HG03469 (cell line): ENCODE results near the gene WDR90.

ENCODE experiments used
- ATAC-seq: cut with Tn5 transposase; IDR thresholded peaks from one replicate; pipeline ENCODE4 v1.9.1; 2021; ENCODE audit warnings: mild to moderate bottlenecking, moderate library complexity, moderate number of reproducible peaks; ENCODE audit not compliant: unreplicated experiment

Gene WDR90

GRCh38 chr16:648781-649589 is at the start of gene WDR90:
TSS of gene WDR90 (plus strand) at chr16:649365. CDS start at chr16:649417, 52 bp downstream.
- peak; percentile 59 for ATAC-seq

- ATAC-seq: no peak
Measured at GRCh38 chr16:600781-601180, 48.4 kb upstream of the WDR90 start.

DNA sequence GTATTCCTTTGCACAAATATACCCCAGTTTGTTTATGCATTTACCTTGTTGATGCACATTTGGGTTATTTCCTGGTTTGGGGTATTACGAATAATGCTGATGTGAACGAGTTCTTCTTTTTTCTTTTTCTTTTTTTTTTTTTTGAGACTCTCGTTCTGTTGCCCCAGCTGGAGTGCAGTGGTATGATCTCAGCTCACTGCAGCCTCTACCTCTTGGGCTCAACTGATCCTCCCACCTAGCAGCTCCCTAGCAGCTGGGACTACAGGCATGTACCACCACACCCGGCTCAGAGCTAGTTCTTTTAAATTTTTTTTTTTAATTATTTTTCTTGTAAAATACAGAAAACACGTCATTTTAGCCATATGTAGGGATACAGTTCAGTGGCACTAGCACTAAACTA is 45.2 kb upstream of the WDR90 start:
- ATAC-seq: no peak

GRCh38 chr16:606656-607307 is 42.4 kb upstream of the WDR90 start:
- no peak for ATAC-seq

- no peak for ATAC-seq
Measured at GRCh38 chr16:608019-608418, 41.1 kb upstream of the WDR90 start.

DNA sequence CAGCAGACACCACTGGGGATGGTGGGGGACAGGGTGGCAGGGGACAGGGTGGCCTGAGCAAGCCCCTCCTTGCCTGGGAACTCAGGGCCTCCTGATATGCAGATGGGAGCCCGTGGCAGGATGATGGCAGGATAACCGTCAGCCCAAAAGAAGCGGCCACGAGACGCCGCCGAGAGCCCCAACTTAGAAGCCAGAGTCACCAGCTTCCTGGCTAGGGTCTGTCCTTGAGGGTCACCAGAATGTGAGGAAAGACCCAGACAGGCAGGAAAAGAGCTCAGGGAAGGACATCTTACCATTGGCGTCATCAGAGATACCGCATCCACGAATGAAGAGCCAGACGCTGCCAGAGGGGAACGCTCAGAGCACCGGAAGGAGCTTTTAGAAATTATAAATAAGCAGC is 39.8 kb upstream of the WDR90 start:
- no peak for ATAC-seq

- ATAC-seq: no peak
Measured at GRCh38 chr16:609984-610383, 39.2 kb upstream of the WDR90 start.

GRCh38 chr16:610513-611381 is 38.4 kb upstream of the WDR90 start:
- no peak for ATAC-seq

GRCh38 chr16:615122-615521 is 34.0 kb upstream of the WDR90 start:
- ATAC-seq: no peak

DNA sequence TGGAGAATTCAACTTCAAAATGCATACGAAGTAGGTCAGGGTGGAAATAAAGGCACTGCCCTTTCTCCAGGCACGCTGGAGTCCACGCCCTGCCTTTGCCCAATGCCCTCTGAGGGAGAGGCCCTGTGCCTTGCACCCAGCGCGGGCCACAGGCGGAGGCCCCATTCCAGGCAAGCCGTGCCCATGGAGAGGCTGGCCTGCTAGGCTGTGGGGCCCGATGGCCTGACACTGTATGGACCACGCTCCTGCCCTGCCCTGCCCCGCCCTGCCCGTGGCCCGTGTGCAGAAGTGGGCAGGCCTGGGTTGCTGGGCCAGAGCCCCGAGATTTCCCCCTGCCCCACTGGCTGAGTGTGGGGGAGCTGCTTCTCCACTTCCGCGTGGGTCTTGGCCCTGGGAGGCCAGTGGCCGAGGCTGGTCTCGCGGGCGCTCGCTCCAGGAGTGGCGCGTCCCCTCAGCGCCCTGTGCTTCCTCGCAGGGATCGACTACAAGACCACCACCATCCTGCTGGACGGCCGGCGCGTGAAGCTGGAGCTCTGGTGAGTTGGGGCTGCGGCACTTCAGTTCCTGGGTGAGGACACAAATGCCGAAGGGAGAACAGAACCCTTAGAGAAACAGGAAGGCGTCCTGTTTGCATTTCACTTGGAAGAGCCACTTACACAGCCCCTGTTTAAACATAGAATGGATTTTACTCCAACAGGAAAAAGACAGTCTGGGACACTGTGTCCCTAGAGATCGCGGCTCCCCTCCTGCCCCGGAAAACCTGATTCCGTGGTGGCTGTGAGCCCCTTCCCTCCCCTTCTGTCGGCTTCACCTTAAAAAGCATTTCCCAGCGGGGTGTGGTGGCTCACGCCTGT is 32.2 kb upstream of the WDR90 start:
- no peak for ATAC-seq

DNA sequence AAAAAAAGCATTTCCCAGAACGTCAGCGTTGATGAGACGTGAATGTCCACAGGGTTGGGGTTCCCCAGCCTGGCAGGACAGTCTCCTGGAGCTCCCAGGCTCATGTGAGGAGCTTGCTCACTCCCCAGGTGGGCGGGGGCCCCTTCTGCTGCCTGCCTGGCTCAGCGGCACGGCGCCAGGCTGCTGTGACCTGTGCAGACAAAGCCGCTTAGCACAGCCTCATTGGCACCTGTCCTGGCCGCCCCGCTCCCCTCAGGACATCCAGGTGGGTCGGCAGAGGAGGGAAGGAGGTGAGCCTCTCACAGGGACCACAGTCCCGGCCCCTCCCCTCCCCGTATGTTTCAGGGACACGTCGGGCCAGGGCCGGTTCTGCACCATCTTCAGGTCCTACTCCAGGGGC is 31.3 kb upstream of the WDR90 start:
- no peak for ATAC-seq

DNA sequence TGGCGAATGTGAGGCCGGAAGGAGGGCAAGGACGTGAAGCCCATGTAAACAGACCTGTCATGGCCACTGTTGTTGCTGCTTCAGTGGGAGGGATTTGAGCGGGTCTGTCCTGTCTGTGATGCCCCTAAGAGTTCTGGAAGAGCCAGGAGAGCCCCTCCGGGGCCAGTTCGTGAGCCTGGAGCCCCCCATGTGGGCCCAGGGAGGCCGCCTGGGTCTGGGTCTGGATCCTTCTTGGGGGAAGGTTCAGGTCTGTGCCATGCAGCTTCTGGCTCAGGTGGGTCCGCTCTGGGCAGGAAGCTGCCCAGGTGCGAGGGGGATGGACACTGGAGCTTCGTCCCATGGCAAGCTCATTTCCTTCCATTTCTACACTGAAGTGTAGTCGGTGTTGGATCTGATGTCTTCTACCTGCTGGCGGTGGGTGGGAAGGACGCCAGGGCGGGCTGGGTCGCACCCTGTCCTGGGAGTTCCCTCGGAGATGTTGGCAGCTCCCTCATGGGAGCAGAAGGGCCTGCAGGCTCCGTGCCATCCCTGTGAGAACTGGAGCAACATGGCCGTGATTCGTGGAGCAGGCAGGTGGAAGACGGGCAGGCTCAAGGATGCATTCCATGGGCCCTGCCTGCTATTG is 29.6 kb upstream of the WDR90 start:
- ATAC-seq: no peak

DNA sequence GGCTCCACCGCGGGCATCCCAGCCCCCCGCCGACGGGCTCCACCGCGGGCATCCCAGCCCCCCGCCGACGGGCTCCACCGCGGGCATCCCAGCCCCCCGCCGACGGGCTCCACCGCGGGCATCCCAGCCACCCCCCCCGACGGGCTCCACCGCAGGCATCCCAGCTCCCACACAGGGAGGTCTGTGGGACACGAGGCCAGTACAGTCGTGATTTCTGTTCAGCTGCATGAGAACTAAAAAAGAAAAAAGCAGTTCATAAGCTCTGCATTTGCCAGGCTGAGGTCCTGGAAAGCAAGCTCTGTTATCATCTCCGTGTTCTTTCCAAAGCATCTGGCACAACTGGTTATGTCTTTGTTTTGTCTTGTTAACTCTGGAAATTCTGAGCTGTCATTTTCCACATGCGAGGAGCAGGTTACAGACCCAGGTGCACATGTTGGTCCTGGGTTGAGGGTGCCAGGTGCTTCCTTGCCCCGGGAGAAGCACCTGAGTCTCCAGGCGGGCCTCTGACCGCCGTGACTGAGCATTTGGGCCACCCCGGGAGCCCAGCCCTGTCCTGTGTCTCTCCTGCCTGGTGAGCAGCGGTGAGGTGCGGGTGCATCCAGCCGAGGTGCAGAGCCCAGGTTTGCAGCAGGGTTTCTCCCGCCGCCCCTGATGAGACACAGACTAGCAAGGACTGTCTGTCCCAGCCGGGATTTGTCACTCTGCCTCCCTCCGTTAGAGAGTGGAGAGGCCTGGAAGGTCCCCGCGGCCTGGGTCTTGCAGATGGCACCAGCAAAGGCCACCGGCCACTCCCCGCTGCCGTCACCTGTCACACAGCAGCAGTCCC is 28.3 kb upstream of the WDR90 start:
- ATAC-seq: no peak

DNA sequence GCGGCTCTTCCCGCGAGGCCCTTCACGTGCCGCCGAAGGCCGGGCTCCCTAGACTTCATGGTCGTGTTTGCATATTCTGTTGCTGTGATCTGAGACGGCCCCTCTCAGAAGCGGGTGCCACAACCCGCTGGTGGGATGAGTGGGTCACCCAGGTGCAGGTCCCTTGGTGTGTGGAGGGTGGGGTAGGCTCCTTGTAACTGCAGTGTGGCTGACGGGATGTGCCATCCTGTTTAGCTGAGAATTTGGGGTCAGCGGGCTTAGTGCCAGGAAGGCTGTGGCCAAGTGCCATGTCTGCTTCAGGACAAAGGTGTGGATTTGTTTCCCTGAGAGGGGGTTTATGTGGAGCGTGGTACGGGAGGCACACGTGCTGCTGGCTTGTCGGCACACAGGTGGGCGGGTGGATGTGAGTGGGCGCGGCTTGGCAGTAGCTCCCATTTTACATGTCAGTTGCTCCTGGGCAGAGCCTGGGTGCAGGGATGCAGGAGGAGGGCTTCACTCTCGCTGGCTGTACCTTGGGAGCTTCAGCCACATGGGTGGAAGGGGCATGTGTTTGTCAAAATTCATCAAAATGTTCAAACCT is 27.5 kb upstream of the WDR90 start:
- no peak for ATAC-seq

GRCh38 chr16:622920-623280 is 26.3 kb upstream of the WDR90 start:
- ATAC-seq: no peak

GRCh38 chr16:624526-625070 is 24.6 kb upstream of the WDR90 start:
- ATAC-seq: no peak

- ATAC-seq: no peak
Measured at GRCh38 chr16:625117-625976, 23.8 kb upstream of the WDR90 start.
